ENCODE results near the gene THAP7. TPM values are rescaled to one million over a fixed set of nuclear protein-coding genes. Genes with fewer than 3 reads are reported as not detected.
A peak's percentile ranks its signal among the peaks of the same experiment; 100 is the strongest.

Gene THAP7
- total and polyA plus RNA-seq, 9 of the 15 experiments (the other 6 are each of a cell fraction or from before 2014, with no cell fraction given), result 7.9 to 263 (median 84.1) TPM

- TF ChIP-seq BDP1 (IDR thresholded peaks at IDR 0.05; ENCODE audit: insufficient read depth, insufficient read length) (no peak), ZNF175 (CRISPR knock-in tag; IDR thresholded peaks at IDR 0.05; ENCODE audit: low read depth) (no peak), CCNT2 (IDR thresholded peaks at IDR 0.05; ENCODE audit: borderline replicate concordance, extremely low read depth, insufficient read length, low read depth, low read length) (no peak), HOMEZ (CRISPR knock-in tag; IDR thresholded peaks at IDR 0.05) (no peak), SMARCC2 (IDR thresholded peaks at IDR 0.05; ENCODE audit: low read depth) (no peak), UBTF (IDR thresholded peaks at IDR 0.05; ENCODE audit: borderline replicate concordance in 1 of 2, low read depth in 2 of 2, low read length in 2 of 2) (no peak), GATA2 (CRISPR knock-in tag; IDR thresholded peaks at IDR 0.05) (no peak), ELK3 (CRISPR knock-in tag; IDR thresholded peaks at IDR 0.05) (no peak), E2F8 (IDR thresholded peaks at IDR 0.05; ENCODE audit: low read depth, partially characterized antibody) (peak; percentile 78)
- TF ChIP-seq, protein P1, sequence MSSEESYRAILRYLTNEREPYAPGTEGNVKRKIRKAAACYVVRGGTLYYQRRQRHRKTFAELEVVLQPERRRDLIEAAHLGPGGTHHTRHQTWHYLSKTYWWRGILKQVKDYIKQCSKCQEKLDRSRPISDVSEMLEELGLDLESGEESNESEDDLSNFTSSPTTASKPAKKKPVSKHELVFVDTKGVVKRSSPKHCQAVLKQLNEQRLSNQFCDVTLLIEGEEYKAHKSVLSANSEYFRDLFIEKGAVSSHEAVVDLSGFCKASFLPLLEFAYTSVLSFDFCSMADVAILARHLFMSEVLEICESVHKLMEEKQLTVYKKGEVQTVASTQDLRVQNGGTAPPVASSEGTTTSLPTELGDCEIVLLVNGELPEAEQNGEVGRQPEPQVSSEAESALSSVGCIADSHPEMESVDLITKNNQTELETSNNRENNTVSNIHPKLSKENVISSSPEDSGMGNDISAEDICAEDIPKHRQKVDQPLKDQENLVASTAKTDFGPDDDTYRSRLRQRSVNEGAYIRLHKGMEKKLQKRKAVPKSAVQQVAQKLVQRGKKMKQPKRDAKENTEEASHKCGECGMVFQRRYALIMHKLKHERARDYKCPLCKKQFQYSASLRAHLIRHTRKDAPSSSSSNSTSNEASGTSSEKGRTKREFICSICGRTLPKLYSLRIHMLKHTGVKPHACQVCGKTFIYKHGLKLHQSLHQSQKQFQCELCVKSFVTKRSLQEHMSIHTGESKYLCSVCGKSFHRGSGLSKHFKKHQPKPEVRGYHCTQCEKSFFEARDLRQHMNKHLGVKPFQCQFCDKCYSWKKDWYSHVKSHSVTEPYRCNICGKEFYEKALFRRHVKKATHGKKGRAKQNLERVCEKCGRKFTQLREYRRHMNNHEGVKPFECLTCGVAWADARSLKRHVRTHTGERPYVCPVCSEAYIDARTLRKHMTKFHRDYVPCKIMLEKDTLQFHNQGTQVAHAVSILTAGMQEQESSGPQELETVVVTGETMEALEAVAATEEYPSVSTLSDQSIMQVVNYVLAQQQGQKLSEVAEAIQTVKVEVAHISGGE (CRISPR knock-in tag; IDR thresholded peaks at IDR 0.05), result no peak
- TF ChIP-seq, protein P2, sequence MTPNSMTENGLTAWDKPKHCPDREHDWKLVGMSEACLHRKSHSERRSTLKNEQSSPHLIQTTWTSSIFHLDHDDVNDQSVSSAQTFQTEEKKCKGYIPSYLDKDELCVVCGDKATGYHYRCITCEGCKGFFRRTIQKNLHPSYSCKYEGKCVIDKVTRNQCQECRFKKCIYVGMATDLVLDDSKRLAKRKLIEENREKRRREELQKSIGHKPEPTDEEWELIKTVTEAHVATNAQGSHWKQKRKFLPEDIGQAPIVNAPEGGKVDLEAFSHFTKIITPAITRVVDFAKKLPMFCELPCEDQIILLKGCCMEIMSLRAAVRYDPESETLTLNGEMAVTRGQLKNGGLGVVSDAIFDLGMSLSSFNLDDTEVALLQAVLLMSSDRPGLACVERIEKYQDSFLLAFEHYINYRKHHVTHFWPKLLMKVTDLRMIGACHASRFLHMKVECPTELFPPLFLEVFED (CRISPR knock-in tag; conservative IDR thresholded peaks at IDR 0.05), result no peak
Observed at GRCh38 chr22:20953668-20954500, 48.0 kb downstream of the THAP7 start (continued).
